IMR-90 (cell line): ENCODE data around the gene MRPS18A. TPM values are rescaled to one million over a fixed set of nuclear protein-coding genes. Genes with fewer than 3 reads are reported as not detected.

Source experiments
- ATAC-seq: fragments of 200-7000 bp; cut with Tn5 transposase; 2 replicates; pipeline ENCODE4 v1.9.1; 2020; ENCODE audit warnings: low read depth, mild to moderate bottlenecking, moderate library complexity
- BruUV-seq: library from RNA; stranded (reverse); fragments of 400-500 nt; replicated peaks from 2 replicates; lab custom pipeline; 2021; lab: Mats Ljungman, UMichigan
- CTCF ChIA-PET: fragments of 300-600 bp; formaldehyde crosslinking; extraction: SDS; loops from one replicate; lab custom pipeline; 2021; ENCODE audit warnings: antibody characterized with exemption; lab: Yijun Ruan, JAX
- POLR2A ChIA-PET: fragments of 300-600 bp; sonication (Branson Sonifier 250); formaldehyde crosslinking; loops from one replicate; lab custom pipeline; 2022; ENCODE audit warnings: antibody characterized with exemption; ENCODE audit not compliant: unreplicated experiment; lab: Charles Lee
- DNase-seq: peaks from one replicate; pipeline ENCODE4 v3.0.0; 2013
- H2AFZ ChIP-seq: replicated peaks from 2 replicates; pipeline ENCODE3; 2013; ENCODE audit warnings: low read length, mild to moderate bottlenecking; ENCODE audit not compliant: poor library complexity
- H2AK5ac ChIP-seq: 2 replicates; pipeline ENCODE4 v1.6.1; 2013; ENCODE audit warnings: low read depth, low read length, inconsistent platforms
- H2AK9ac ChIP-seq: replicated peaks from 2 replicates; pipeline ENCODE3; 2013; ENCODE audit warnings: mild to moderate bottlenecking, low read depth, low read length, moderate library complexity; ENCODE audit not compliant: poor library complexity
- H2BK120ac ChIP-seq: 2 replicates; pipeline ENCODE4 v1.6.1; 2013; ENCODE audit warnings: low read depth, low read length, inconsistent platforms
- H2BK15ac ChIP-seq: 3 replicates; pipeline ENCODE4 v1.6.1; 2013; ENCODE audit warnings: low read depth, low read length, inconsistent platforms
- H2BK20ac ChIP-seq: 2 replicates; pipeline ENCODE4 v1.6.1; 2013; ENCODE audit warnings: low read depth, mild to moderate bottlenecking, inconsistent platforms, low read length, moderate library complexity
- H2BK5ac ChIP-seq: 2 replicates; pipeline ENCODE4 v1.6.1; 2013; ENCODE audit warnings: mild to moderate bottlenecking, low read depth, low read length, inconsistent platforms; ENCODE audit not compliant: poor library complexity, severe bottlenecking
- H3K14ac ChIP-seq: replicated peaks from 2 replicates; pipeline ENCODE4 v1.6.1; 2013; ENCODE audit warnings: low read depth, low read length, inconsistent platforms
- H3K18ac ChIP-seq: 2 replicates; pipeline ENCODE4 v1.6.1; 2013; ENCODE audit warnings: low read depth, low read length, control low read depth
- H3K23ac ChIP-seq: 2 replicates; pipeline ENCODE4 v1.6.1; 2013; ENCODE audit warnings: low read depth, low read length, inconsistent platforms
- H3K27ac ChIP-seq: 2 replicates; pipeline ENCODE4 v1.5.1; 2013; ENCODE audit warnings: mild to moderate bottlenecking, control low read depth, low read length; ENCODE audit not compliant: insufficient read depth
- H3K27me3 ChIP-seq: 2 replicates; pipeline ENCODE4 v1.6.1; 2013; ENCODE audit warnings: low read length; ENCODE audit not compliant: control insufficient read depth, insufficient read depth
- H3K36me3 ChIP-seq: 2 replicates; pipeline ENCODE4 v1.6.1; 2013; ENCODE audit warnings: low read length, mixed read lengths; ENCODE audit not compliant: control insufficient read depth, insufficient read depth
- H3K4ac ChIP-seq: 2 replicates; pipeline ENCODE4 v1.6.1; 2013; ENCODE audit warnings: low read depth, low read length, inconsistent platforms
- H3K4me1 ChIP-seq: 2 replicates; pipeline ENCODE4 v1.6.1; 2013; ENCODE audit warnings: low read length, mixed read lengths; ENCODE audit not compliant: control insufficient read depth, insufficient read depth
- H3K4me2 ChIP-seq: 2 replicates; pipeline ENCODE4 v1.6.1; 2013; ENCODE audit warnings: low read depth, mild to moderate bottlenecking, control low read depth, low read length, moderate library complexity
- H3K4me3 ChIP-seq: 2 replicates; pipeline ENCODE4 v1.5.1; 2013; ENCODE audit warnings: low read depth, mild to moderate bottlenecking, control low read depth, low read length, moderate library complexity; ENCODE audit not compliant: insufficient read depth
- H3K56ac ChIP-seq: 2 replicates; pipeline ENCODE4 v1.6.1; 2013; ENCODE audit warnings: low read length, inconsistent platforms; ENCODE audit not compliant: insufficient read depth; ENCODE audit errors: extremely low read depth
- H3K79me1 ChIP-seq, 2 experiments: 2 replicates each; pipeline ENCODE4 v1.6.1; 2013; ENCODE audit warnings: low read length in 2 of 2, inconsistent platforms in 1 of 2, low read depth in 1 of 2
- H3K9ac ChIP-seq: 2 replicates; pipeline ENCODE4 v1.6.1; 2013; ENCODE audit warnings: low read depth, low read length, control low read depth
- H3K9me1 ChIP-seq: 2 replicates; pipeline ENCODE4 v1.6.1; 2013; ENCODE audit warnings: low read length, inconsistent platforms; ENCODE audit not compliant: insufficient read depth
- H3K9me3 ChIP-seq: 2 replicates; pipeline ENCODE4 v1.6.1; 2013; ENCODE audit warnings: low read length; ENCODE audit not compliant: control insufficient read depth, insufficient read depth
- H4K20me1 ChIP-seq: 2 replicates; pipeline ENCODE4 v1.6.1; 2013; ENCODE audit warnings: low read length, inconsistent platforms; ENCODE audit not compliant: insufficient read depth
- H4K5ac ChIP-seq: 2 replicates; pipeline ENCODE4 v1.6.1; 2013; ENCODE audit warnings: mild to moderate bottlenecking, low read depth, low read length, control low read depth
- H4K8ac ChIP-seq, 2 experiments: 2 replicates each; pipeline ENCODE4 v1.6.1; 2013; ENCODE audit warnings: low read depth in 2 of 2, low read length in 2 of 2, control low read depth in 1 of 2, inconsistent platforms in 1 of 2
- H4K91ac ChIP-seq: 2 replicates; pipeline ENCODE4 v1.6.1; 2013; ENCODE audit warnings: low read depth, low read length, inconsistent platforms; ENCODE audit not compliant: insufficient read depth
- BHLHE40 ChIP-seq: fragments of 150-350 bp; IDR thresholded peaks from 2 replicates; pipeline ENCODE4 v1.6.1; 2016; ENCODE audit warnings: mild to moderate bottlenecking, low read depth, low read length
- CEBPB ChIP-seq: IDR thresholded peaks from 2 replicates; pipeline ENCODE4 v1.6.1; 2012; ENCODE audit warnings: low read depth, low read length, improper control_type of control experiment
- CHD1 ChIP-seq: IDR thresholded peaks from 2 replicates; pipeline ENCODE4 v1.6.1; 2012; ENCODE audit warnings: low read depth, low read length, improper control_type of control experiment
- ELK1 ChIP-seq: fragments of 150-350 bp; IDR thresholded peaks from 2 replicates; pipeline ENCODE4 v1.6.1; 2016; ENCODE audit warnings: low read depth, mild to moderate bottlenecking, low read length, moderate library complexity, borderline replicate concordance
- FOS ChIP-seq: fragments of 150-350 bp; IDR thresholded peaks from 2 replicates; pipeline ENCODE4 v1.6.1; 2016; ENCODE audit warnings: low read depth, low read length
- MAFK ChIP-seq: IDR thresholded peaks from 2 replicates; pipeline ENCODE4 v1.6.1; 2012; ENCODE audit warnings: low read depth, low read length, improper control_type of control experiment
- MAZ ChIP-seq: IDR thresholded peaks from 2 replicates; pipeline ENCODE4 v1.6.1; 2012; ENCODE audit warnings: low read depth, mild to moderate bottlenecking, low read length, improper control_type of control experiment, moderate library complexity, borderline replicate concordance
- MXI1 ChIP-seq: IDR thresholded peaks from 2 replicates; pipeline ENCODE4 v1.6.1; 2012; ENCODE audit warnings: low read depth, mild to moderate bottlenecking, low read length, moderate library complexity, borderline replicate concordance
- NFE2L2 ChIP-seq: fragments of 150-350 bp; IDR thresholded peaks from 2 replicates; pipeline ENCODE4 v1.6.1; 2016; ENCODE audit warnings: low read depth, mild to moderate bottlenecking, low read length
- POLR2A ChIP-seq: IDR thresholded peaks from 2 replicates; pipeline ENCODE4 v1.6.1; 2012; ENCODE audit warnings: mild to moderate bottlenecking, low read depth, low read length
- RAD21 ChIP-seq: IDR thresholded peaks from 2 replicates; pipeline ENCODE4 v1.6.1; 2012; ENCODE audit warnings: low read length, improper control_type of control experiment
- RCOR1 ChIP-seq: IDR thresholded peaks from 2 replicates; pipeline ENCODE4 v1.6.1; 2012; ENCODE audit warnings: mild to moderate bottlenecking, low read length, improper control_type of control experiment; ENCODE audit not compliant: insufficient replicate concordance
- RFX5 ChIP-seq: IDR thresholded peaks from 2 replicates; pipeline ENCODE4 v1.8.0; 2012; ENCODE audit warnings: low read depth, mild to moderate bottlenecking, low read length, moderate library complexity
- SMC3 ChIP-seq: fragments of 150-350 bp; IDR thresholded peaks from 2 replicates; pipeline ENCODE4 v1.6.1; 2016; ENCODE audit warnings: low read depth, mild to moderate bottlenecking, antibody characterized with exemption, low read length, moderate library complexity
- WGBS, 2 experiments: methylation state at CpG; one replicate each; pipeline versions ENCODE4 v1.1.5 to v1.1.7; 2013; ENCODE audit warnings: missing lambda C conversion rate in 2 of 2; ENCODE audit not compliant: insufficient read length in 1 of 2; ENCODE audit errors: extremely low coverage in 2 of 2; 5-methylcytosine and 5-hydroxymethylcytosine counted together
- dilution Hi-C: fragments of 300-500 bp; cut with HindIII; formaldehyde crosslinking; loops from one replicate; pipeline ENCODE4 v1.14.3; 2018; ENCODE audit warnings: low sequenced_read_pairs; ENCODE audit not compliant: unreplicated experiment
- in situ Hi-C: fragments of 300-500 bp; cut with MboI; formaldehyde crosslinking; loops from 3 replicates; pipeline ENCODE4 v1.14.3; 2019; ENCODE audit warnings: low sequenced_read_pairs, inconsistent platforms, mixed read lengths
- intact Hi-C: fragments of 100-400 bp; cut with micrococcal nuclease; formaldehyde crosslinking; loops from 2 replicates; pipeline ENCODE4 v1.10.0; 2022
- polyA plus RNA-seq, 3 experiments: library from polyadenylated mRNA; depleted of rRNA; stranded (reverse); fragments of >200 nt; gene quantifications; 2 replicates each; pipeline ENCODE4 v1.2.3, GENCODE V29; 2012; ENCODE audit warnings: low replicate concordance in 1 of 3
- total RNA-seq: library from RNA; depleted of rRNA; stranded (reverse); fragments of >200 nt; gene quantifications from 2 replicates; pipeline ENCODE4 v1.2.3, GENCODE V29; 2012
- TF ChIP-seq, protein P1 (sequence below): fragments of 150-350 bp; IDR thresholded peaks from 2 replicates; pipeline ENCODE4 v1.6.1; 2017; ENCODE audit warnings: mild to moderate bottlenecking, antibody characterized with exemption, low read length, low read depth

Gene MRPS18A
- total and polyA plus RNA-seq, 2 of the 4 experiments (the other 2 are of a cell fraction): 47.0 to 56.6 TPM

DNA sequence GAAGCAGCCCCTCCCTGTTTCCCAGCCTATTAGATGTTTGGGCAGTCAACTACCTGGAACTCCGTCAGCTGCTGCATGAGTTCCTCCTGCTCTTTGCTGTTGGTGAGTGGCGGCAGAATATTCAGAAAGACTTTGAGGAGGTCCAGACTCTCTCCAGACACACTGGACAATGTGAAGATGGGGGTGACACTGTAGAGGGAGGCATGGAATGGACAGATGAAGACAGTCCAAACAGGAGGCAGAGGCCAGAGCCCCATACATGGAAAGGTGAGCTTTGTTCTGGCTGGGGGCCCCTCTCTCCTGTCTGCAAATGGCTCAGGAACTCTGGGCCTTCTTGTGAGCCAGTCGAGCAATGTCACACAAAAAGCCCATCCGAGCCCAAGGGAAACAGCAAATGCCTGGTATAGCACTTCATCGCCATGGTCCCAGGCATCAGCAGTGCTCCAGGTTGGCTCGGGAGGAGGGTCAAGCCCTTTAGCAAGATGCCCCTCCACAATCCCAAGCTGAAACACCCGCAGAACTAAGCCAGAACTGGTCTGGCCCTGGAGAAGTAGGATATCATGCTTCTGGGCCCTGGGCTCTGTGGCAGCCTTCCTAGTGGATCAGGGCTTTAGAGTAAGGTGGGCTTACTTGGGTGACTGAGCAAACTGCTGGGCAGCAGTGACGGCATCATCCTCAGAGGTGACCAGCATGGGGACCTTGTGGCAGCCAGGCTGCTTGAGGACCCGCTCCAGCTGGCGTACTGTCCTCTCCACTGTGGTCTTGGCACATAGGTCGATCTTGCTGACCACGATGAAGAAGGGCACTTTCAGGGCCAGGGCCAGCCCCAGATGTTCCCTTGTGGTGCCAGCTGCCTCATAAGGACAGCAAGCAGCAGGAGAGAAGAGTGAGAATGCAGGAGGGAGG lies 63.5 kb downstream of the MRPS18A start:
- no peak overlapping the region for H4K5ac ChIP-seq
- H4K8ac ChIP-seq: no peak overlapping the region
- H3K9me1 ChIP-seq: peaks cover 32% of the 10 kb centered on the region
- WGBS, 2 experiments: 100% methylated on average over 4 of the region's 12 CpGs; no CpG with 5 or more reads in 1 of the 2 experiments
- ChIA-PET CTCF (no interaction called here), POLR2A (no interaction called here)
- no peak overlapping the region for H2BK5ac ChIP-seq
- intact Hi-C loops (no loop called here), dilution Hi-C loops (no loop called here), in situ Hi-C loops (no loop called here)
- no peak overlapping the region for H3K4me2 ChIP-seq
- DNase-seq: no peak
- H3K36me3 ChIP-seq: peaks cover 58% of the 10 kb centered on the region
- H3K4me3 ChIP-seq: no peak overlapping the region
- no peak overlapping the region for H2BK120ac ChIP-seq
- no peak overlapping the region for H3K9ac ChIP-seq
- no peak overlapping the region for H3K27ac ChIP-seq
- no peak overlapping the region for H2BK15ac ChIP-seq
- H3K14ac ChIP-seq: no peak overlapping the region
- H4K91ac ChIP-seq: no peak overlapping the region
- H2AFZ ChIP-seq: no peak overlapping the region
- H3K23ac ChIP-seq: no peak overlapping the region
- no TSS peak for BruUV-seq
- no peak overlapping the region for H3K4ac ChIP-seq
- no peak overlapping the region for H3K56ac ChIP-seq
- no peak overlapping the region for H2AK5ac ChIP-seq
- no peaks in the 10 kb centered on the region; the same call in 1 of the 2 replicates for H4K20me1 ChIP-seq
- H2BK20ac ChIP-seq: no peak overlapping the region
- H3K27me3 ChIP-seq: no peaks in the 10 kb centered on the region
- H3K18ac ChIP-seq: no peak overlapping the region
- H3K9me3 ChIP-seq: no peaks in the 10 kb centered on the region
- no peak for ATAC-seq
- peaks cover 6% of the 10 kb centered on the region for H3K4me1 ChIP-seq
- H2AK9ac ChIP-seq: no peak overlapping the region
- H3K79me1 ChIP-seq: peaks cover 49 to 86% of the 10 kb centered on the region in 2 experiments
- no peak for TF ChIP-seq ELK1
- no peak for TF ChIP-seq NFE2L2
- TF ChIP-seq, protein P1, sequence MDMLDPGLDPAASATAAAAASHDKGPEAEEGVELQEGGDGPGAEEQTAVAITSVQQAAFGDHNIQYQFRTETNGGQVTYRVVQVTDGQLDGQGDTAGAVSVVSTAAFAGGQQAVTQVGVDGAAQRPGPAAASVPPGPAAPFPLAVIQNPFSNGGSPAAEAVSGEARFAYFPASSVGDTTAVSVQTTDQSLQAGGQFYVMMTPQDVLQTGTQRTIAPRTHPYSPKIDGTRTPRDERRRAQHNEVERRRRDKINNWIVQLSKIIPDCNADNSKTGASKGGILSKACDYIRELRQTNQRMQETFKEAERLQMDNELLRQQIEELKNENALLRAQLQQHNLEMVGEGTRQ: no peak
- no peak for TF ChIP-seq SMC3
- no peak for TF ChIP-seq CEBPB
- TF ChIP-seq BHLHE40: no peak
- TF ChIP-seq FOS: no peak
- TF ChIP-seq RAD21: no peak
- TF ChIP-seq POLR2A: no peak
- TF ChIP-seq CHD1: no peak
- no peak for TF ChIP-seq RFX5
- TF ChIP-seq RCOR1: no peak
- no peak for TF ChIP-seq MXI1
- TF ChIP-seq MAFK: no peak
- no peak for TF ChIP-seq MAZ
